GM19099 (cell line): ENCODE data around the gene CLIC1.
A peak's percentile ranks its signal among the peaks of the same experiment; 100 is the strongest.

ENCODE experiments used
- POLR2A ChIP-seq: IDR thresholded peaks from 3 replicates; pipeline ENCODE4 v1.6.1; 2011; ENCODE audit warnings: low read depth; ENCODE audit not compliant: insufficient read length; ENCODE audit errors: extremely low read depth

The CLIC1 gene

DNA sequence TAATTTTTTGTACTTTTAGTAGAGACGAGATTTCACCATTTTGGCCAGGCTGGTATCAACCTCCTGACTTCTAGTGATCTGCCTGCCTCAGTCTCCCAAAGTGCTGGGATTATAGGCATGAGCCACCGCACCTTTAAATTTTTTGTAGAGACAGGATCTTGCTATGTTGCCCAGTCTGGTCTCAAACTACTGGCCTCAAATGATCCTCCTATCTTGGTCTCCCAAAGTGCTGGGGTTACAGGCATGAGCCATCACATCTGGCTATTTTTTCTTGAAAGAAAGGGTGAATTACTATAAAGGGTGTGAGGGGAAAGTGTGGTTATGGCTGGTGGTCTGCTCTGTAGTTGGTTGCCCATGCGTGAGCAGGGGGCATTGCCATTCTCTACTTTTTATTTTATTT lies 28.1 kb downstream of the CLIC1 start:
- TF ChIP-seq POLR2A = no peak

DNA sequence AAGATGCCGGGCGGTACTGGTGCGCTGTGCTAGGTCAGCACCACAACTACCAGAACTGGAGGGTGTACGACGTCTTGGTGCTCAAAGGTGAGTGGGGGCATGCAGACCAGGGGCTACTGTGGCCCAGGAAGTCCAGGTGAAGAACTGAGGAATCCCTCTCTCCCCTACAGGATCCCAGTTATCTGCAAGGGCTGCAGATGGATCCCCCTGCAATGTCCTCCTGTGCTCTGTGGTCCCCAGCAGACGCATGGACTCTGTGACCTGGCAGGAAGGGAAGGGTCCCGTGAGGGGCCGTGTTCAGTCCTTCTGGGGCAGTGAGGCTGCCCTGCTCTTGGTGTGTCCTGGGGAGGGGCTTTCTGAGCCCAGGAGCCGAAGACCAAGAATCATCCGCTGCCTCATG lies 28.6 kb downstream of the CLIC1 start:
- no peak for TF ChIP-seq POLR2A

DNA sequence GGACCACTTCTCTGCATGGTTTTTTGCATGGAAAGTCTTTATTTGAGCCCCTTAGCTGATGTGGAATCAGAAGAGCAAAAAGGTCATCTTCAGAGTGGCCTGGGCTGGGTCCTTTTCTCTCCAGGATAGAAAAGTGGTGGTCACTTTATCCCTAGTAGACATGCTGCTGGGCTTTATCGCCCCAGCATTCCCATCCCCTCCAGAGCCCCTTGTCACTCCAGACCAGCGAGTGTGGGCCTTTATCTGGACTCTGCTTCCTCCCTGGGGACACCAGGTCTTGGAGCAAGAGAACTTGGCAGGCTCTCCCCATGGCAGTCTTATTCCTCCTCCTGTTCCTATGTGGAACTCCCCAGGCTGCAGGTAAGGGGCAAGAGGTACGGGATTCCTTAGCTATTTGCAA lies 29.7 kb downstream of the CLIC1 start, which contains the start of gene LY6G6F:
Gene LY6G6F, plus strand, starts transcription at position 268 of the 400 bp plus-strand sequence. Its CDS starts 41 bp downstream, at position 309.
- no peak for TF ChIP-seq POLR2A

DNA sequence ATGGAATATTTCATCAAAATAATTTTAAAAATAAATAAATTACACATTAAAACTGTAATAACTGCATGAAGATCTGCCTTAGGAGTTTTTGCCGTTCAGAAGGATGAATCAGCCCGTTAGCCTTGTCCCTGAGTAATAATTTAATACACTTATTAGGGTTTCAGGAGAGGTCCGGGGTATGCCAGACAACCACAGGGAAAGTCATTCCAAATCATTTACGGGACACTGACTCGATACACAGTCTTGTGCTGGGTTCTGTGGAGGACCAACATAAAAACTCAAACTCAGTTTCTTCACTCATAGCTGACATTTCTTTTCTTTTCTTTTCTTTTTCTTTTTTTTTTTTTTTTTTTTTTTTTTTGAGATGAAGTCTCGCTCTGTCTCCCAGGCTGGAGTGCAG lies 30.4 kb downstream of the CLIC1 start:
- TF ChIP-seq POLR2A = no peak

DNA sequence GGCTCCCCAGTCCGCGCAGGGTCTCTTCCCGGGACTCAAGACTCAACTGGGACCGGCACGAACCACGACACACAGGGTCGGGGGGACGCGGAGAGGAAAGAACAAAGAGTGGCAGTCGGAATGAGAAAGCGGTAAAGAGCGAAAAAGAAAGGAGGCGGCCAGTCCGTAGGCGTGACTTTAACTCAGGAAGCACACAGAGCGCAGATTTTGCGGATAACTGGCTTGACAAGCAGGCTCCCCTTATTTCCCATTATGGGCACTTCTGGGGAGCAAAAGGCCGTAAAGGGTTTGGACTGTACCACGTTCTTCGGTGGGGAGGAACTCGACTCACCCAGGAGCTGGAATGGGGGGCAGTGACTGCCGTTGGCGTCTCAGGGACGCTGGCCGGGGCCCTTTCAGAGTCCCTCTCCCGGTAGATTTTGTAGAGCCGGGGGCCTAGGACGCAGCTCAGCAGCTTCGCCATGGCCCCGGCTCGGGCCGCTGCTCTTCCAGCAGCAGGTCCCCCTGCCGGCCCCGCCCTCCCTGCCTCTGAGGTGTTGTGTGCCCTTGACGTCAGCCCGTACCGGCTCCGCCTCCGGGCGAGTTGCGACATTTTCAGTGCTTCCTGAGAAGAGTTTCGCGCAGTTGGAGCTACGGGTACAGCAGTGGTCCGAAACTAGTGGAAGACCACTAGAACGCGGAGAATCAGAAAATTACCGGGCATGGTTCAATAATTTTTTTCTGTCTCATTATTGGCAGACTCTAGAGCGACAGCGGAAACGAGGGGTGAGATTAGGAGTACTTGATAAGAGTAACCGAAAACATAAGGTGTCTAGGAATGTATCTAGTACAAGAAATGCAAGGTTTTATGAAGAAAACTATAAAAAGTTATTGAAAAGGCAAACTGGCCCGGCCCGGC lies 33.3 kb downstream of the CLIC1 start, which contains the start of gene ABHD16A:
Gene ABHD16A, minus strand, starts transcription at position 506 of the 898 bp plus-strand sequence. Its CDS starts 43 bp downstream, at position 463.
- TF ChIP-seq POLR2A = peak; percentile 90

DNA sequence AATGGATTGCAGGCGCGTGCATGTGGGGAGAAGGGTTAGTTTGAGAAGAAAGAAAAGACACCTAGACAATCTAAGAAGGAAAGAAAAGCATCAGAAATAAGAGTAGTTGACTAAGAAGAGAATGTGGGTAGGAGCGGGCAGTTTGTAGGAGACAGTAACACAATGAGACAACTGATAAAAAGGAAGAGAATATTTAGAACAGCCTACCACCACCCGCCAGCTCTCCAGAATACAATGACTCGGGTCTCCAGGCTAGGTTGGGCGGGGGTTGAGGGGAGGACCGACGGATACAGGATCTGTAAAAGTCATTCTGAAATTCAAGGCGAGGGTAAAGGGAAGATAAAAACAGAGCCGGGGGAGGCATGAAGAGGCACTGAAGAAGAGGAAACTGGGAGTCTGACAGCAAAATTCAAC lies 33.9 kb downstream of the CLIC1 start:
- TF ChIP-seq POLR2A = no peak

DNA sequence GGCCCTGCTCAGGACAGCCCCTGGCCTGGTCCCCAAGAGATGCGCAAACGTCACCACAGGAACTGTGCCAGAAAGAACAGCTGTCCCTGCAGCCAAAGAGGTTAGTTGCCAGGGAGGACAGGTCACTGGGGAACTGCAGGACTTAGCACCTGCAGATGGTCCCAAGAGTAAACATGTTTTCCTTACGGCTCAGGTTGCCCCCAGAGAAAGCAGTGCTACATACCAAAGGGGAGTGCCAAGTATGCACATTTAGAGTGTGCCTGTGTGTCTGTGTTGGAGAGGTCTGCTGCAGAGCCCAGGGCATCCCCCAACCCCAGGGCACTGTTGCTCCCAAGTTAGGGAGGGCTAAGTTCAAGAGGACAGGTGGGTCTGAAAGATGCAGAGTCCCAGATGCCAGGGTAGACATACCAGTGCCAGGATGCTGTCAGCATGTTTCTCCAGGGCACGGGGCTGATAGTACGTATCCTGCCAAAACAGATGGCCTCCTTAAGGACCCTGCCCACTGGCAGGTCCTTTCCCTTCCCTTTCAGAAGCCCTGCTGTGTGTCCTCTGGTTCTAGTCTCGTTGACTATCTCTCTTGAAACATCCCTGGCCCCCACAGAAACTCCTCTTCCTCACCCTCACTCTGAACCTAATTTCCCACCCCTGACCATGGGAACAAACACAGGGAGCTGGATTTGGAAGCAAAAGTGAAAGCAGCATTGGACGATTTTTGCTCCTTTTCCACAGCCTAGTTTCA lies 34.5 kb downstream of the CLIC1 start:
- TF ChIP-seq POLR2A = no peak

DNA sequence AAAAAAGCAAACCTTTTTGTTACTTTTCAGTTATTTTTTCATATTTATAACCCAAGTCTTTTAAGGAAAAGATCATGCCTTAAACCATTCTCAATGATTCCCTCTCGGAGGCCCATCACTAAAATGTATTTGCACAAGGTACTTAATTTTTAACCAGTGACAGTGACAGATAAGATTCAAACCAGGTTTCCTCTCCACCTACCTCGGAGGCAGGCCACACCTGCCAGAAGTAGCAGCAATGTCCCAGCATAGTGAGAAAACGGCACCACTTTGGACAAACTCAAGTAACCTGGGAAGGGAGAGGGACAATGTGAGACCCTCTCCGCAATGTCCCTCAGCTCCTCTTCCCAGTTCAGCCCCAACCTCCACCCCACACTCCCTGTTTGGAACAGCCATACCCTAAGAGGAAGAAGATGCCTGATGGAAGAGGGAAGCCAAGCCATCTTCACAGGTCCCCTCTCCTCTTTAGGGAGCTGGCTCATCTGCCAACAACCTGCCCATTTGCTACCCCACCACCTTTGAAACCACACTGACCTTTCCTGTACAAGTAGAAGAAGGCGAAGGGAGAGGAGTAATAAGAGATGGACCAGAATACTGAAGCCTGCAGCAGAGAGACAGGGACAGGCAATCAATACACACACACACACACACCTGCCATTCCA lies 35.5 kb downstream of the CLIC1 start:
- no peak for TF ChIP-seq POLR2A

DNA sequence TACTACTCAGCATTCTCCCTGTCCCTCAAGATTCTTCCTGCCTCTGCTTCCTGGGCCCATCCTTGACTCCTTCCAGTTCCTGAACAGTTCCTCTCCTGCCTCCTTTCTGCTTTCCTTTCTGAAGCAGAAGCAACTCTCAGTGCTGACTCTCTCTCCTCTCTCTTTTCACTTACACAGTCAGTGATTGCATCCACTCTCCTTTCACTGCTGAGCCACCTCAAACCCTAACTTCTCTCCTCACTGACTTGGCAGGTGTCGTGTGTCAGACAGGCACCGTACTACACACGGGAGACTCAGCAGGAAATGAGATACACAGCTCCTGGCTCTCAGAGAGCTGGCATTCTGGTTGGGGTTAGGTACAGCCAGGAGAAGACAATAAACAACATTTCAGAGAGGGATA lies 38.8 kb downstream of the CLIC1 start:
- no peak for TF ChIP-seq POLR2A

DNA sequence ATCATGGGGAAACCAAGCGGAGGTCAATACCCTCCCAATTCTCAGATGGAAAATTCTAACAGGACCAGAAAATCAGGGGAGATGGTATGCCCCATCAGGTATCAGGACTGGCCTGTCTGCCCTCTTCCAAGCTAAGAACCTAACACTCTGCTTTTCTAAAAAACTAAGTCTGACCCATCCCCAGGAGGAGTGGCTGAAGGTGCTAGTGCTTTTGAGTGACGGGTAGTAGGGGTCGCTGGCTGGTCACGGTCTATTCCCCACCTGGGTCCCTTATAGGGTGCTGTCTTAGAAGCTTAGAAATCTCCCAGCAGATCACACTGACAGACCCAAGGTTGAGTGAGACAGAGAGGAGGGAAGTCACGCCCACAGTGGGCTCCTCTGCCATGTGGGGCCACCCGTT lies 42.8 kb downstream of the CLIC1 start:
- TF ChIP-seq POLR2A = no peak

DNA sequence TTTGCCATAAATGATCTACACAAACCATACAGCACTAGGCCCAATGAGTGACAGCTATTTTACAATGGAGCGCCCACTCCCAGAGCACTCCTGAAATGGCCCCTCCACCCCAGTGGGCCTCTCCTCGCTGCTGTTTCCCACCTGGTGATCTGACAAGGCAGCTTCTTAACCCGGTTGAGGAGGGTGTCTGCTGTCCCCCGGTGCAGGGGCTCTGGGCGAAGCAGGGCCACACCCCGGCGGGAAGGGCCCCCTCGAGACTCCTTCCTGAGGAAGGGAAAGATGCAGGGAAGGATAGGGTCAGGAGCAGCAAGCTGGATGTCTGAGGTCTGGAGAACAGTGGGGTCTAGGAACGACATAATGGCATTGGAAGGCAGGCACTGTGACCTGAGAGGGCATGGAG lies 43.4 kb downstream of the CLIC1 start:
- no peak for TF ChIP-seq POLR2A

DNA sequence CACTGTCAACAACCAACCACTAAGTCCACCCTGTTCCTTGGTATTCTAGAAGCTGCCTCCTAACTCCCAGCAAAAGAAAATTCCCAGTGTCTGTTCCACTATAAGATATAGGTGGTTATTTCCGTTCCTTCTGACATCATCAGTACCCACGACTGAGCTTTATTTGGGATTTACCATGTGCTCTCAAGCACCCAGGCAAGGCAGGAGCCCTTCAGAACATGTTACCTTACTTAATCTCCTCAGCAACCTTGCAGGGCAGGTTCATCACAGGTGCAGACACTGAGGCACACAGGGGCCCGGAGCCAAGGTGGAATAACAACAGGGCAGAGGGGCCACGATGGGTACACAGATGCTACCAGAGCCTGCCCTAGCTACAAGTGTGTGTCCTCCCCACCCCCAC lies 44.0 kb downstream of the CLIC1 start:
- TF ChIP-seq POLR2A = no peak

DNA sequence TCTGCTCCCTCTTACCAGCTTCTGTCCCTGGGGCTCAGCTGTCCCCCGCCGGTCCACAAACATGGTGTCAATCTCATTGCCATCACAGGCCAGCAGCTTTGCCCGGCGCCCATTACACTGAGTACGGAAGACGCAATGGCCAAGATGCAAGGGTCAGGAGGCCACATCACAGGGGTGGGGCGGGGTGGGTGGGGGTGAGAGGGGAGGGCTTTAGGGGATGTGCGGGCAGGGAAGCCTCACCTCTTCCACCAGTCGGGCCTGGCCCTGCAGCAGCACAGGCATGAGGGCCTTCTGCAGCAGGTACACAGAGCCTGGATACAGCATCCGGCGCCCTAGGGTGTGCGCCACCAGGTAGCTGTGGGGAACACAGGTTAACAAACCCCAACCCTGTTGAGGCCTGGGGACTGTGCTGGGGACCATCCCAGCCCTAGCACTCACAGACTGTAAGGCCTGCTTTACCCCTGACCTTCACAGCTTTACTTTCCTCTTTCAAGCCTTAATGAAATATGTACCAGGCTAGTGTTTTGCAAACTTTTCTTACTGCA lies 44.7 kb downstream of the CLIC1 start:
- TF ChIP-seq POLR2A = no peak

DNA sequence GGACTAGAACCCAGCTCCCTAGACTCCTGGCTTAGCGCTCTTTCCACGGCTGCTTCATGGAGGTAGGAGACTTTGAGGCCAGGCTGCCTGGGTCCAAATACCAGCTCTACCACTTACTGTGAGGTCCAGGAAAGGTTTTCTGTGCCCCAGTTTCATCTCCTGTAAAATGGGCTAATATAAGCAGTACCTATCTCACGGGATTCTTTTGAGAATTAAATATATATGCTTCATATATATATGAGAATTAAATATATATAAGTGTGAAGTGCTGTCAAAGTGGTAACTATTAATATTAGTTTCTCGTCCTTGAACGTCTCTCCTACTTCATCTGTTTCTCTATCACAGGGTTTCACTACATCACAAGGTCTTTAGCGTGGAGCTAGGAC lies 45.3 kb downstream of the CLIC1 start:
- TF ChIP-seq POLR2A = no peak
